Measurements from ENCODE around the gene CIITA. TPM values are rescaled to one million over a fixed set of nuclear protein-coding genes. Genes with fewer than 3 reads are reported as not detected.

Gene CIITA
- polyA plus RNA-seq, 1 donor (not counting 4 experiments of a cell fraction or from before 2014, with no cell fraction given), result 0.05 TPM

DNA sequence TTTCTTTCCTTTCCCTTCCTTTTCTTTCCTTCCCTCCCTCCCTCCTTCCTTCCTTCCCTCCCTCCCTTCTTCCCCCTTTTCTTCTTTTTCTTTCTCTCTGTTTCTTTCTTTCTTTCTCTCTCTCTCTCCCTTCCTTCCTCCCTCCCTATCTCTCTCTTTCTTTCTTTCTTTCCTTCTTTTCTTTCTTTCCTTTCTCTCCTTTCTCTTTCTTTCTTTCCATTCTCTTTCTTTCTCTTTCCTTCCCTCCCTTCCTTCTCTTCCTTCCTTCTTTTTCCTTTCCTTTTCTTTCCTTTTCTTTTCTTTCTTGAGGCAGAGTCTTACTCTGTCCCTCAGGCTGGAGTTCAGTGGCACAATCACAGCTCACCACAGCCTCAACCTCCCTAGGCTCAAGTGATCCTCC, 34.3 kb downstream of the CIITA start:
- H3K4me1 ChIP-seq (ENCODE audit: control insufficient read depth, extremely low read depth, insufficient read depth, low read length), result no peaks in the 10 kb centered on the region
- no peaks in the 10 kb centered on the region for H3K9me3 ChIP-seq (ENCODE audit: control insufficient read depth, low read depth, low read length)
- H2AFZ ChIP-seq (ENCODE audit: control insufficient read depth, low read length), result no peak overlapping the region
- dilution Hi-C loops (cut with MboI; ENCODE audit: extremely low pct_ligation_motif_present, low sequenced_read_pairs), result loop anchor here (25.0 kb wide), 1 partner anchor 174 kb away; the partner anchor contains the start of gene NUBP1
- H3K9ac ChIP-seq (ENCODE audit: control insufficient read depth, extremely low read depth, insufficient read depth, low read length), result no peak overlapping the region
- H3K36me3 ChIP-seq (ENCODE audit: control insufficient read depth in 2 of 2, extremely low read depth in 1 of 2, insufficient read depth in 2 of 2, low read length in 2 of 2), result no peaks in the 10 kb centered on the region
- TF ChIP-seq, protein P1, sequence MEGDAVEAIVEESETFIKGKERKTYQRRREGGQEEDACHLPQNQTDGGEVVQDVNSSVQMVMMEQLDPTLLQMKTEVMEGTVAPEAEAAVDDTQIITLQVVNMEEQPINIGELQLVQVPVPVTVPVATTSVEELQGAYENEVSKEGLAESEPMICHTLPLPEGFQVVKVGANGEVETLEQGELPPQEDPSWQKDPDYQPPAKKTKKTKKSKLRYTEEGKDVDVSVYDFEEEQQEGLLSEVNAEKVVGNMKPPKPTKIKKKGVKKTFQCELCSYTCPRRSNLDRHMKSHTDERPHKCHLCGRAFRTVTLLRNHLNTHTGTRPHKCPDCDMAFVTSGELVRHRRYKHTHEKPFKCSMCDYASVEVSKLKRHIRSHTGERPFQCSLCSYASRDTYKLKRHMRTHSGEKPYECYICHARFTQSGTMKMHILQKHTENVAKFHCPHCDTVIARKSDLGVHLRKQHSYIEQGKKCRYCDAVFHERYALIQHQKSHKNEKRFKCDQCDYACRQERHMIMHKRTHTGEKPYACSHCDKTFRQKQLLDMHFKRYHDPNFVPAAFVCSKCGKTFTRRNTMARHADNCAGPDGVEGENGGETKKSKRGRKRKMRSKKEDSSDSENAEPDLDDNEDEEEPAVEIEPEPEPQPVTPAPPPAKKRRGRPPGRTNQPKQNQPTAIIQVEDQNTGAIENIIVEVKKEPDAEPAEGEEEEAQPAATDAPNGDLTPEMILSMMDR (optimal IDR thresholded peaks at IDR 0.05 in 1 of 3, IDR thresholded peaks at IDR 0.05 in 1 of 3, conservative IDR thresholded peaks at IDR 0.05 in 1 of 3; ENCODE audit: extremely low read depth in 1 of 3, insufficient read depth in 2 of 3, low read length in 3 of 3), result no peak
- no peak for DNase-seq (ENCODE audit: low read depth, low spot score)
- no peaks in the 10 kb centered on the region for H3K79me2 ChIP-seq (ENCODE audit: control insufficient read depth, insufficient read depth, low read length)
- H4K20me1 ChIP-seq (ENCODE audit: control insufficient read depth, extremely low read depth, insufficient read depth, low read length), result no peaks in the 10 kb centered on the region
- no peak for FAIRE-seq
- H3K4me3 ChIP-seq (ENCODE audit: control insufficient read depth in 2 of 3, extremely low read depth in 1 of 3, insufficient read depth in 2 of 3, low read depth in 1 of 3, low read length in 3 of 3), result no peak overlapping the region
- no peak overlapping the region for H3K4me2 ChIP-seq (ENCODE audit: control insufficient read depth, extremely low read depth, insufficient read depth, low read depth, low read length)
- H3K9me1 ChIP-seq (ENCODE audit: control insufficient read depth, extremely low read depth, insufficient read depth, low read length), result no peaks in the 10 kb centered on the region
- no peak overlapping the region for H3K27ac ChIP-seq (ENCODE audit: control insufficient read depth, insufficient read depth, low read length)
- no peaks in the 10 kb centered on the region for H3K27me3 ChIP-seq (ENCODE audit: control insufficient read depth, extremely low read depth, insufficient read depth, low read length)

DNA sequence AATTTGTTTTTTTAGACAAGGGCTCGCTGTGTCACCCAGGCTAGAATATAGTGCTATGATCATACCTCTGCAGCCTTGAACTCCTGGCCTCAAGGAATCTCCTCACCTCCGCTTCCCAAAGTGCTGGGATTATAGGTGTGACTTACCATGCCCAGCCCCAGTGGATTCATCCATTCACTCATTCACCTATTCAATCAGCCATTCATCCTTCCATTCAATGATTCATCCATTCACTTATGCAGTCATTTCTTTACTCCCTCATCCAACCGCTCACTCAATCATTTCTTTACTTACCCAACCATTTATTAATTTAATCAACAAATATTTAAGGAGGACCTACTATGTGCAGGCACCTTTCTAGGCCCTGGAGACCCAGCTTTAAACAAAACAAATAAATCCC, 39.5 kb downstream of the CIITA start:
- no peaks in the 10 kb centered on the region for H4K20me1 ChIP-seq (ENCODE audit: control insufficient read depth, extremely low read depth, insufficient read depth, low read length)
- H3K4me2 ChIP-seq (ENCODE audit: control insufficient read depth, extremely low read depth, insufficient read depth, low read depth, low read length), result no peak overlapping the region
- no peak overlapping the region for H2AFZ ChIP-seq (ENCODE audit: control insufficient read depth, low read length)
- H3K36me3 ChIP-seq (ENCODE audit: control insufficient read depth in 2 of 2, extremely low read depth in 1 of 2, insufficient read depth in 2 of 2, low read length in 2 of 2), result no peaks in the 10 kb centered on the region
- H3K27ac ChIP-seq (ENCODE audit: control insufficient read depth, insufficient read depth, low read length), result no peak overlapping the region
- peaks cover 3% of the 10 kb centered on the region for H3K4me1 ChIP-seq (ENCODE audit: control insufficient read depth, extremely low read depth, insufficient read depth, low read length)
- no peaks in the 10 kb centered on the region for H3K9me1 ChIP-seq (ENCODE audit: control insufficient read depth, extremely low read depth, insufficient read depth, low read length)
- H3K4me3 ChIP-seq (ENCODE audit: control insufficient read depth in 2 of 3, extremely low read depth in 1 of 3, insufficient read depth in 2 of 3, low read depth in 1 of 3, low read length in 3 of 3), result no peak overlapping the region
- H3K79me2 ChIP-seq (ENCODE audit: control insufficient read depth, insufficient read depth, low read length), result no peaks in the 10 kb centered on the region
- DNase-seq (ENCODE audit: low read depth, low spot score) (no peak), FAIRE-seq (no peak)
- H3K9ac ChIP-seq (ENCODE audit: control insufficient read depth, extremely low read depth, insufficient read depth, low read length), result no peak overlapping the region
- H3K9me3 ChIP-seq (ENCODE audit: control insufficient read depth, low read depth, low read length), result no peaks in the 10 kb centered on the region
- H3K27me3 ChIP-seq (ENCODE audit: control insufficient read depth, extremely low read depth, insufficient read depth, low read length), result no peaks in the 10 kb centered on the region
- dilution Hi-C loops (cut with MboI; ENCODE audit: extremely low pct_ligation_motif_present, low sequenced_read_pairs), result loop anchor here (25.0 kb wide), 1 partner anchor 179 kb away; the partner anchor contains the start of gene NUBP1
- no peak for TF ChIP-seq EZH2 (IDR thresholded peaks at IDR 0.05; ENCODE audit: low read length)
- TF ChIP-seq, protein P1 (optimal IDR thresholded peaks at IDR 0.05 in 1 of 3, IDR thresholded peaks at IDR 0.05 in 1 of 3, conservative IDR thresholded peaks at IDR 0.05 in 1 of 3; ENCODE audit: extremely low read depth in 1 of 3, insufficient read depth in 2 of 3, low read length in 3 of 3), result no peak

All from keratinocyte (primary cell).